Posterior vena cava (tissue), 2 donors: ENCODE measurements around the gene ACSL4. TPM values are rescaled to one million over a fixed set of nuclear protein-coding genes. Genes with fewer than 3 reads are reported as not detected.
"Not testable (repeated sequence)": the region's sequence is repeated elsewhere in the genome, so short reads cannot be mapped to it uniquely, and the experiment has no call there.

Experiments used
- DNase-seq: peaks from one replicate; pipeline ENCODE4 v3.0.0-alpha.2; 2020; ENCODE audit warnings: low spot score
- intact Hi-C, 2 donors: fragments of 100-400 bp; cut with DNase I; formaldehyde crosslinking; loops; one replicate each; pipeline versions ENCODE4 v1.14.1 to v1.14.2; 2022 to 2023
- total RNA-seq, 2 donors: library from RNA; stranded (reverse); fragmentation: NEBNext Ultra II Directional; extraction: Animal tissue kit (Norgen Biotek cat#: 25700); gene quantifications; one replicate each; pipeline ENCODE4 v1.2.1, GENCODE V29; 2021
- donor health status: DM: yes; HTN: yes; CAD: no.
- donor health status: DM: yes; HTN: yes; CAD: no.

ACSL4 gene
- total RNA-seq, 2 donors from 2014 or later, result 45.3 to 62.7 TPM

DNA sequence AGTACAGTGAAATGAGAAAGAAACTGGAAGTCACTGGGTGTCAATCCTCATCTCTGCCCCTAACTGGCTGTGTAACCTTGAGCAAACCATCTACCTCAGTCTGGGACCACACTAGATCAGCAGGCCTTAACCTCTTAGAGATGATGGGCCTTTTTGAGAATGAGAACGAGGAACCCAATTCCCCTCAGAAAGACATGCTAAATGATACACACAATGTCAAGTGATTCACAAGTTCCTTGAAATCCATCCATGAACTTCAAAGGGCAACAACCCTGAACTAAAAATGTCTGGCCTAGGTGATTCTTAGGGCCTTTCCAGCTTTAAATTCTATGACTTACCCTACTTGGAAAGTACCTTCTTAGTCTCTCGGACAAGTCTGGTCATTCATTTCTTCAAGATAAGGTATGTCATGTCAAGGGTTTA is 47.4 kb downstream of the ACSL4 start:
- intact Hi-C loops, result no loop called here
- DNase-seq, result no peak

DNA sequence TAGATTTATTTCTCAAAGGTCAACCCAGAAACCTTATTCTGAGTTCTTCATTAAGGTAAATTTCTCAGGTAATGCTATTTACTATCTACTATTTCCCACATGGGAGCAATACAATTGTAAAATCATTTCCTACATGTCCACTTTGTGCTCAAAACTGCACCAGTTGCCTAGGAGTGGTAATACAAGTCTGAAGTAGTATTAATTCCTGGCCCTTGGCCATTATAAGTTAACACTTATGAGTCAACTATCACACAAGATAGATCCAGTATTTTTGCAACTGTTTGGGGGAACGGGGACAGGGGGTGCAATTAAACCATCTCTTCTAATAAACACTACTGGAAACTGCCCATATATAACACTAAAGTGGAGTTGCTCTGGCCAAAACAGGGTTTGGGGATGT is 48.9 kb downstream of the ACSL4 start:
- intact Hi-C loops, result no loop called here
- DNase-seq, result no peak

DNA sequence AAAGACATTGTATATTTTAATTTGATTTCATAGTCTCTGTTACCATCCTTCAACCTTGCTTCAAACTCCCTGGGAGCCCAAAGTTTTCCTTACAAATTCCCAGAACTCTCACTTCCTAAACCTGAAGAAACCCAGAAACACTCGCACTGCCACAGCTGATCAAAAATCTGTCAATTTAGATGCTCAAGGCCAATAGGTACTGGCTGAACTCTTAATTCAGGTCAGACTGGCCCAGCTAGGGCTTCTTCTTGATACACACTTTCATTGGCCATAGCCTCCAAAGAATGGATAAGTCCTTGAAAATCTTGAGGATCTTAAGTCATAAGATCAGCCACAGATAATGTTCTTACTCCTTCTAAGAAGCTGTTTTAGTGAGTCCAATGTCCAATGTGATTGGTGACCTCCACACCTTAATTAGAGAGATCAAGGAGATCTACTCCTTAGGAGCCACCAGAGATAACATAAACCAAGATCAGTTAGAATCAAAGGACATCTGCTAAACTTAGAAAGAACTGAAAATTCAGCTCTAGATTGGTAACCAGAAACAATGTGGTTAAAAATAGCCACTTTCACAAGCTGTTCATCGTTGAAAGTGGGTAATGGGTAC is 51.5 kb downstream of the ACSL4 start:
- no peak for DNase-seq
- intact Hi-C loops, result no loop called here

DNA sequence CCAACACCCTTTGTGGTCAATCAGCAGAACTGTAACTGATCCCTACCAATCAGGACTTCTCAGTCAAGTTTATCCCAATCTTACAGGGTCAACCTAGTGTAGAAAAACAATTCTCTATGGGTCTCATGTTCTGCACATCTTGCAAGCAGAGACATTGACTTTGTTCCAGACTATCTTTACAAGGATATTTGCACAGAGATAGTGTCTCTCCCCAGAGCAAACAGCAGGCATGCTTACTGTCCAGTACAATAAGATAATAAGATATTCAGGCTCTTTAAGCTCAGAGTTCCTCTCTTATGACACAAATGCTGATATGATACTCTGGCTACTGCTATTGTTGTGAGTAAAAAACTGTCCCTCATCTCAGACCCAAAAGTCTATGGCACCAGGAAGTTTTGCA is 53.2 kb downstream of the ACSL4 start:
- intact Hi-C loops, result no loop called here
- no peak for DNase-seq

DNA sequence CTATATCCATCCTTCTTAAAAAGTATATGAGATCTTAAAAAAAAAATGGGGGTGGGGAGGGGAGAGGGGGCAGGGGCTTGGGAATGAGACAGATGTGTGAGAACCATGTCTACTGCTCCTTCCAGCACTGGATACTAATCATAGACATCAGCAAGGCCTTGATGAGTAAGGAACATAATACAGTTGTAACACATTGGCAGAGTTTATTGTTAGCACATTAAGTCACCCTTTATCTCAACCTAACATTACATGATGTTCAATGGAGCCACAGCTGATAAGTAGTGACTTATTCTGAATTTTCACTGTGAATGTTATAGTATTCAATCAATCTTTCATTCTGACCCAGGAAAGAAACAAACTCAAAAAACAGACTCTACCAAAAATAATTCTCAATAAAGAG is 60.8 kb downstream of the ACSL4 start:
- intact Hi-C loops, result no loop called here
- DNase-seq, result no peak

DNA sequence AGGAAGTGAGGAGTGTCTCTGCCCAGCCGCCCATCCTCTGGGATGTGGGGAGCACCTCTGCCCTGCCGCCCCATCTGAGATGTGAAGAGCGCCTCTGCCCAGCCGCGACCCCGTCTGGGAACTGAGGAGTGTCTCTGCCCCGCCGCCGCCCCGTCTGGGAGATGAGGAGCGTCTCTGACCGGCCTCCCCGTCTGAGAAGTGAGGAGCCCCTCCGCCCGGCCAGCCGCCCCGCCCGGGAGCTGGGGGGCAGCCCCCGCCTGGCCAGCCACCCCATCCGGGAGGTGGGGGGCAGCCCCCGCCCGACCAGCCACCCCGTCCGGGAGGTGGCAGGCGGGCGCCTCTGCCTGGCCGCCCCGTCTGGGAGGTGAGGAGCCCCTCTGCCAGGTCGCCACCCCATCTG is 61.9 kb downstream of the ACSL4 start:
- intact Hi-C loops, result not testable (repeated sequence)
- peak; percentile 60 for DNase-seq

DNA sequence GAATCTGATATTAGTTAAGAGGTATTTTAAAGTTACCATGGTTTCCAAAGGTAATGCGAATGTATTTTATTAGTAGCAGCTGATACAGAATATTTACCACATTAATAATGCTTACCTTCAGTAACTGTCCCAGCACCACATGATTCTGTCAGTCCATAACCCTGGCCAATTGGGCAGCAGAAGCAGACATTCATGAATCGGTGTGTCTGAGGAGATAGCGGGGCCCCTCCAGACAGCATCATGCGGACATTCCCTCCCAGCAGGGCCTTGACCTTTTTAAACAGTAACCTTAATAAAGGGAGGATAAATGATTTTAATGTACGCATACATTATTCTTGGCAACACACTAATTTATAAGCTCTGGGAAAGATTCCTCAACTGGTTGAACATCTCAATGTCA is 65.1 kb downstream of the ACSL4 start:
- intact Hi-C loops, result no loop called here
- no peak for DNase-seq

DNA sequence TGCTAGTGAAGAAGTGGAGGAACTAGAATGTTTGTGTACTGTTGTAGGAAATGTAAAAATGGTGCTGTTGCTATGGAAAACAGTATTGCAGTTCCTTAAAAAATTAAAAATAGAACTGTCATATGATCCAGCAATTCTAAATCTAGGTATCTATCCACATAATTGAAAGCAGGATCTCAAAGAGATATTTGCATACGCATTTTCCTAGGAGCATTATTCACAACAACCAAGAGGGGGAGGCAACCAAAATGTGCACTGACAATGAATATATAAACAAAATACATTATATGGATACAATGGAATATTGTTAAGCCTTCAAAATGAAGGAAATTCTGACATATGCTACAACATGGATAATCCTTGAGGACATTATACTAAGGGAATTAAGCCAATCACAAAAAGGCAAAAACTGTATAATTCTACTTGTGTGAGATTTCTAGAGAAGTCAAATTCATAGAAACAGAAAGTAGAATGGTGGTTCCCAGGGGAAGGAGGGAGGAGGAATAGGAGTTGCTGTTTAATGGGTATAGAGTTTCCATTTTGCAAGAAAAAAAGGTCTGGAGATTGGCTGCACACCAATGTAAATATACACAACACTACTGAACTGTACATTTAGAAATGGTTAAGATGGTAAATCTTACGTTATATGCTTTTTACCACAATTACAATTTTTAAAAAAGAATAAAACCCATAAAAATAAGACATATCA is 72.5 kb downstream of the ACSL4 start:
- intact Hi-C loops, result no loop called here
- DNase-seq, result no peak

DNA sequence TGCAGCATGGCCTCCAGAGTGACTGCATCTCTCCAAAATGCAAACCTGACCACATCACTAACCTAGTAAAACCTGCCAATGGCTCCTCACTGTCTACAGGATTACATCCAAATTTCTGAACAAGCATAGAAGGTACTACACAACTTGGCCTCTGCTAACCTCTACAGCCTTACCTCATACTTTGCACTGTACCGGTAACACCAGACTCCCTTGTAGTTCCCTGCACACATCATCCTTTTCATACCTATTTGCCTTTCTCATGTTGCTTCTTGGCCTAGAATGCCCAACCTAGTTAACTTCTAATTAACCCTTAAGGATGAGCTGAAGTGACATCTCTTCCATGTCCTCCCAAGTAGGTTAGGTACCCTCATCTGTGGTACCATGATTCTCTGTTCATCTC is 74.7 kb downstream of the ACSL4 start:
- intact Hi-C loops, result no loop called here
- DNase-seq, result no peak

DNA sequence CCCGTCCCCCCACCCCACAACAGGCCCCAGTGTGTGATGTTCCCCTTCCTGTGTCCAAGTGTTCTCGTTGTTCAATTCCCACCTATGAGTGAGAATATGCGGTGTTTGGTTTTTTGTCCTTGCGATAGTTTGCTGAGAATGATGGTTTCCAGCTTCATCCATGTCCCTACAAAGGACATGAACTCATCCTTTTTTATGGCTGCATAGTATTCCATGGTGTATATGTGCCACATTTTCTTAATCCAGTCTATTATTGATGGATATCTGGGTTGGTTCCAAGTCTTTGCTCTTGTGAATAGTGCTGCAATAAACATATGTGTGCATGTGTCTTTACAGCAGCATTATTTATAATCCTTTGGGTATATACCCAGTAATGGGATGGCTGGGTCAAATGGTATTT is 75.7 kb downstream of the ACSL4 start:
- DNase-seq, intact Hi-C loops: not testable (repeated sequence)

DNA sequence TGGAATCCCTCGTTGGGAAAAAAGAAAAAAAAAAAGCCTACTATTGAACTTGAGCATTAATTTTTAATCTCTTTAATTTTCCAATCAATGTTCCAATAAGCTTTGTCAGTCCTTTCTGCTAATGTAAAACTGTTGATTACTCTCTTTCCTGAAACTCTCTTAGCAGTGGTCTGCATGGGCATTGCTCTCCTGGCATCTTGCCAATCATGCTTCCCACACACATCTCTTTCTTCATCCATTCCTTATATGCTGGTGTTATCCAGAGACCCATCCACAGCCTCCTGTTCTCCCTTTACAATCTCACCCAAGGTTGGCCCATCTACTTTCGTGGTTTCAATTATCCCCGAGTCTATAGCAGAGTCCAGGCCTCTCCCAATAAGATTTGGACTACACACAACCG is 76.3 kb downstream of the ACSL4 start:
- intact Hi-C loops, result no loop called here
- no peak for DNase-seq

DNA sequence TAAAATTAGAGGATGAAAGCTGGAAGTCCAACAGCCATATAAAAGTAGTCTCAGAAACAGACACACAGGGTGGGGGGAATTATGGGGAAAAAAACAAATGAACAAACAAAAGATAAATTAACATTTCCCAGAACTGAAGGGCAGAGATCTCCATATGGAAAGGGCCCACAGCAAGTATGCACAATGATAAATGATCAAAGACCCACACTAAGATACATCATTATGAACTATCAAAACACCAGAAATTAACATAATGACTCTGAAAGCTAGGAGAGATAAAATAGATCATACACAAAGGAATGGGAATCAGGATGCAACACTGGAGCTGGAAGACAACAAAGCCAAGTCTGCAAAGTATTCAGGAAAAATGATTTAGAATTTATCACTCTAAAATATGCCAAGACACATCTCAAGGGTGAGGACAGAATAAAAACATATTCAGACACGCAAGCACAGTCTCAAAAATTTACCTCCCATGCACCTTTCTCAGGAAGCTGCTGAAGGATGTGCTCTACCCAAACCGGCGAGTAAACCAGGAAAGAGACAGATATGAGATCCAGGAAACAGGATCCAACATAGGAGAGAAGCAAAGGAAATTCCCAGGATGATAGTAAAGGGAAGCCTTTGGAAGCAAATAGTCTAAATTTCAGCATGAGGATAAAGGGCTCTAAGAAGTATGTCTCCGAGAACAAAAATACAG is 77.4 kb downstream of the ACSL4 start:
- no peak for DNase-seq
- intact Hi-C loops, result no loop called here

DNA sequence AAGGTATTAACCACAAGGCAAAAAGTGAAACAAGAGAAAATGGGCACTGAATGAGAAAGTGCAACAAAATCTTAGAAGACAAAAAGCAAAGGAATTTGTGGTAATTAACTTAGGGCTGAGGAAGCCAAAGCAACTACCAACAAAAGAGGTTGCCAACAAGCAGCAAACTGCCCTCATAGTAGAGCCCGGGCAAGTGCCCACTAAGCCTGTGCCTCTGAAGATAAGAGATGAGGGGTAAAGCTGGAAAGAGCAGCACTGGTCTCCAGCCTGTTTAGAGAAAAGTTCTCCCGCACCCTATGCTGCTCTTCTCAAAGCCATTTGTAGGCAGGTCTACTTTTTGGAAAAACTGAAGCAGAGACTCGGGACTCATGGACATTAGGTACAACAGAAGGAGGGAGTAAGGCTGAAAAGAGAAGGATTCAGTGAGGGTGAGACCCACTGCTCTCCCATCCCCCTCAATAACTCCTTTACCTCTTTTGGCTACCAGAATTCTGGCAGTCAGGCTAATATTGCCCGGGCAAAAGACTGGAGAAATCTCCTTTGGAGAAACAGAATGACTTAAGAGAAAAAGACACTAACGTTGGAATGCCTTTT is 78.4 kb downstream of the ACSL4 start:
- intact Hi-C loops, result no loop called here
- no peak for DNase-seq

DNA sequence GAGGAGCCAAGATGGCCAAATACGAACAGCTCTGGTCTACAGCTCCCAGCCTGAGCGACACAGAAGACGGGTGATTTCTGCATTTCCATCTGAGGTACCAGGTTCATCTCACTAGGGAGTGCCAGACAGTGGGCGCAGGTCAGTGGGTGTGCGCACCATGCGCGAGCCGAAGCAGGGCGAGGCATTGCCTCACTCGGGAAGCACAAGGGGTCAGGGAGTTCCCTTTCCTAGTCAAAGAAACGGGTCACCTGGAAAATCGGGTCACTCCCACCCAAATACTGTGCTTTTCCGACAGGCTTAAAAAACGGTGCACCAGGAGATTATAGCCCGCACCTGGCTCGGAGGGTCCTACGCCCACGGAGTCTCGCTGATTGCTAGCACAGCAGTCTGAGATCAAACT is 88.4 kb downstream of the ACSL4 start:
- DNase-seq, intact Hi-C loops: not testable (repeated sequence)

DNA sequence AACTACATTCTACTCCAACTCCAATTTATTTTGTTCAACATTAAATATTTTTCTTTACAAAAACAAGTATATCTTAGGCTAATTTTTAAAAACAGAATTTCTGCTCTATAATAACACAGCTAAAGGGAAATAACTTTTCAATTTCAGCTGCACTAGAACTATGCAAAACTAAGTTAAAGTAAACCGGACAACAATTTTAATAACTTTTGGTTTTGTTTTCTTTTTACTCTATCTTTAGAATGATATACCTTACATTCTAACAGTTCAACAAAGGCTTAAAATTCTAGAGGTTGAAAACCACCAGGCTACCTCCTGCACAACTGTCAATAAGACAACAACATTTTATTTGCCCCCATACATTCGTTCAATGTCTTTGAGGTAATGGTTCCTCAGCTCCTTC is 89.4 kb downstream of the ACSL4 start:
- intact Hi-C loops, result no loop called here
- no peak for DNase-seq

DNA sequence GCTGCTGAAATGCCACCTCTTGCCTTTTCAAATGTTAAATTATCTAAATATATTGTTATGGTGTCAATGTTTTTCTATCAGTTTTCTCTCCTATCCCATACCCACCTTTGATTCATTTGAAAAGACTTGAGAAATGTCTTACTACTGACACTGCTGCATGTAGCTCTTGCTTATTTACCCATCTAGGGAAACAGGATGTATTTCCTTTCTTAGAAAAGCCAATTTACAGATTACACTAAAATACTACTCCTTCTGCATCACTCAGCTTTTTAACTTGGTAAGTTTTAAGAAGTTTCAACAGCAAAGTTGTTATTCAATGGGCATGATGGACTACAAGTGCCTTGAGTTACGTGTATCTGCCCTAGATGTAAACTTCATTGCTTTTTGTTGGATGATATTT is 94.9 kb downstream of the ACSL4 start:
- intact Hi-C loops, result no loop called here
- DNase-seq, result no peak

DNA sequence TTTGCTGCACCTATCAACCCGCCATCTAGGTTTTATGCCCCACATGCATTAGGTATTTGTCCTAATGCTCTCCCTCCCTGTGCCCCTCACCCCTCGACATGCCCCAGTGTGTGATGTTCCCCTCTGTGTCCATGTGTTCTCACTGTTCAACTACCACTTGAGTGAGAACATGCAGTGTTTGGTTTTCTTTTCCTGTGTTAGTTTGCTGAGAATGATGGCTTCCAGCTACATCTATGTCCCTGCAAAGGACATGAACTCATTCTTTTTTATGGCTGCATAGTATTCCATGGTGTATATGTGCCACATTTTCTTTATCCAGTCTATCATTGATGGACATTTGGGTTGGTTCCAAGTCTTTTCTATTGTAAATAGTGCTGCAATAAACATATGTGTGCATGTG is 95.6 kb downstream of the ACSL4 start:
- intact Hi-C loops, DNase-seq: not testable (repeated sequence)

DNA sequence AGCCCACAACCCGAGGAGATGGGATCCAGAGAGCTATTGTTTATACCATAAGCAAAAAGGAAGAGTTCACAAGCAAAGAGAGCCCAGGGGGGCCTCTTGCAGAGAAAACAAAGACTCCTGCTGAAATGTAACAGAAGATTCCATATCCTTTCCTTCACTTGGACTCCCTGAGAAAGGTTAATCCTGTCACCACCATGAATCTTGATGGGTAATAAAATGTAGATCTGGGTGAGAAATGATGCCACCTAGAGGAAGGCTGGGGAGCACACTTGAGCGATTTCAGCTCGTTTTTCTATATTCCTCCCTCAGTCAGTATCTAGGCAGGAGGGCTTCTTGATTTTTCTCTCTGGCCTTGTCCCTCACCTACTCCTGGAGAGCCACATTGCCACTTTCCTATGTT is 97.9 kb downstream of the ACSL4 start:
- DNase-seq, result no peak
- intact Hi-C loops, result no loop called here

DNA sequence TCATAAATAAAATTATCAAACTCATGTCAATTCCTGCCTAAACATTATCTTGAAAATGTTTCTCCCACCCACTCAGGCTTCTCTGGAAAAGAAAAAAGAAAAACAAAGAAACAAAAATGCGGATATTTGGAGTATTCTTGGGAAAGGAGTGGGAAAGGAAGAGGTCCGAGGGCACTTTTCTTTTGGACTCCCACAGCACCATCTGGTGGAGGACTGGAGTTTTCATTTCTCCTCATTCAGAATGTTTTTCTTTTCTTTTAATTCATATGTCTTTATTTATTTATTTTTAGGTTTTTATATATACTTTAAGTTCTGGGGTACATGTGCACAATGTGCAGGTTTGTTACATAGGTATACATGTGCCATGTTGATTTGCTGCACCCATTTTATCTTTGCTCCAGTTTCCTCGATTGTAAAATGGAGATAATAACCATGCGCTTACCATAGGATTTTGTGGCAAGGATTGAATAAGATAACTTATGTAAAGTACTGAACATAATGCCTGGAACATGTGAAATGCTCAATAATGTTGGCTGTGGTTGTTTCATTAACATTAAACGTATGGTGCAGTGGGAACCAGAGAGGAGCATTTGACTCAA is 100.1 kb downstream of the ACSL4 start:
- DNase-seq, result no peak
- intact Hi-C loops, result no loop called here

DNA sequence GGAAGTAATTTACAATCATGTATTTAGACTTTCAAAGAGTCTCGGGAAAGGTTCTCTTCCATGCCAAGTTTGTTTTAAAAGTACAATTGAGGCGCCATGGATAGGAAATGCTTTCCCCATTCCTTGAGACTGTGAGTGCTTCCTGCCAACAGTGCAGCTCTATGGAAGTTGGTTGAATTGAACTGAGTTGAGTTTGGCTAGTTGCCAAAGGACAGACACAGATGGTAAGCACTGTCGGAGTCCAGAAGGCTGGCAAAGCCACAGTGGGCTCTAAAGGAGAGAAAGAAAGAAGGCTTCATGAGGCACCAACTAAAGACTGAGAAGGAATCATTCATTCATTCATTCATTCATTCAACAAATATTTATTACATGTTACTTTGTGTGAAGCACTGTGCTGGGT is 103.7 kb downstream of the ACSL4 start:
- intact Hi-C loops, result no loop called here
- DNase-seq, result no peak
